Gastrocnemius medialis (tissue), 4 donors: ENCODE measurements around the gene LRMDA. TPM values are rescaled to one million over a fixed set of nuclear protein-coding genes. Genes with fewer than 3 reads are reported as not detected.

Source experiments
- ATAC-seq, 2 donors: fragments of 150-250 bp; one replicate each; pipeline ENCODE4 v1.9.1; 2016
- DNase-seq, 2 donors: peaks; one replicate each; pipeline ENCODE4 v3.0.0-alpha.2; 2019
- H3K27ac ChIP-seq, 4 donors: fragments of 200-600 bp; sonication (generic); 1 replicate in 1 of 4; 2 replicates in 3 of 4; pipeline ENCODE4 v1.5.1; 2016 to 2018; ENCODE audit warnings: mild to moderate bottlenecking in 2 of 4, moderate library complexity in 1 of 4
- H3K27me3 ChIP-seq, 3 donors: fragments of 200-600 bp; sonication (generic) in 2 of 3; 1 replicate in 1 of 3; 2 replicates in 2 of 3; pipeline versions ENCODE4 v1.5.1 to v1.6.0; 2016 to 2019; ENCODE audit warnings: mild to moderate bottlenecking in 1 of 3, moderate library complexity in 1 of 3
- H3K36me3 ChIP-seq, 2 donors: fragments of 200-600 bp; sonication (generic) in 1 of 2; one replicate each; pipeline ENCODE4 v1.5.1; 2017 to 2018
- H3K4me1 ChIP-seq, 2 donors: fragments of 200-600 bp; sonication (generic) in 1 of 2; one replicate each; pipeline ENCODE4 v1.5.1; 2016 to 2017; ENCODE audit warnings: mild to moderate bottlenecking in 2 of 2
- H3K4me3 ChIP-seq, 4 donors: fragments of 200-600 bp; sonication (generic) in 3 of 4; 1 replicate in 1 of 4; 2 replicates in 3 of 4; pipeline ENCODE4 v1.5.1; 2016 to 2019; ENCODE audit warnings: mild to moderate bottlenecking in 2 of 4
- H3K9me3 ChIP-seq, 3 donors: fragments of 200-600 bp; sonication (generic) in 2 of 3; 1 replicate in 1 of 3; 2 replicates in 2 of 3; pipeline ENCODE4 v1.5.1; 2016 to 2019
- POLR2A ChIP-seq, 2 donors: fragments of 450-650 bp; IDR thresholded peaks; one replicate each; pipeline ENCODE4 v1.6.1; 2017; ENCODE audit warnings: antibody characterized with exemption in 2 of 2, mild to moderate bottlenecking in 2 of 2, moderate library complexity in 2 of 2
- in situ Hi-C, 4 donors: fragments of 200-750 bp; cut with MboI; loops; one replicate each; pipeline versions ENCODE4 v1.15.0 to v1.8.0; 2017; ENCODE audit warnings: low sequenced_read_pairs in 4 of 4
- intact Hi-C: fragments of 100-400 bp; cut with DNase I; formaldehyde crosslinking; loops from one replicate; pipeline ENCODE4 v1.15.1; 2023; ENCODE audit warnings: low total_unique reads
- total RNA-seq, 4 donors: library from RNA; depleted of rRNA; stranded (reverse); fragments of >200 nt; gene quantifications; one replicate each; pipeline versions ENCODE4 v1.1.0 to v1.2.3, GENCODE V29; 2016
- TF ChIP-seq, protein P1 (sequence below), 5 experiments: fragments of 450-650 bp in 3 of 5; fragments of 200-600 bp in 2 of 5; sonication (generic) in 2 of 5; IDR thresholded peaks in 4 of 5; conservative IDR thresholded peaks in 1 of 5; 1 replicate in 4 of 5; 2 replicates in 1 of 5; pipeline ENCODE4 v1.5.1; 2016 to 2019; ENCODE audit warnings: antibody characterized with exemption in 5 of 5, mild to moderate bottlenecking in 3 of 5, moderate library complexity in 3 of 5

LRMDA gene
- total RNA-seq, 4 donors from 2014 or later, result 0.80 to 4.5 (median 1.4) TPM

GRCh38 chr10:76038696-76039095, 607.3 kb downstream of the LRMDA start:
- in situ Hi-C loops, result loop anchor here (10.0 to 25.0 kb wide), 2 partner anchors 644 to 651 kb away; no protein-coding TSS in a partner anchor
- H3K9me3 ChIP-seq, result no peaks in the 10 kb centered on the region
- no peak overlapping the region for H3K4me3 ChIP-seq
- H3K27me3 ChIP-seq, result no peaks in the 10 kb centered on the region
- ATAC-seq (no peak), DNase-seq (no peak)
- TF ChIP-seq, protein P1, sequence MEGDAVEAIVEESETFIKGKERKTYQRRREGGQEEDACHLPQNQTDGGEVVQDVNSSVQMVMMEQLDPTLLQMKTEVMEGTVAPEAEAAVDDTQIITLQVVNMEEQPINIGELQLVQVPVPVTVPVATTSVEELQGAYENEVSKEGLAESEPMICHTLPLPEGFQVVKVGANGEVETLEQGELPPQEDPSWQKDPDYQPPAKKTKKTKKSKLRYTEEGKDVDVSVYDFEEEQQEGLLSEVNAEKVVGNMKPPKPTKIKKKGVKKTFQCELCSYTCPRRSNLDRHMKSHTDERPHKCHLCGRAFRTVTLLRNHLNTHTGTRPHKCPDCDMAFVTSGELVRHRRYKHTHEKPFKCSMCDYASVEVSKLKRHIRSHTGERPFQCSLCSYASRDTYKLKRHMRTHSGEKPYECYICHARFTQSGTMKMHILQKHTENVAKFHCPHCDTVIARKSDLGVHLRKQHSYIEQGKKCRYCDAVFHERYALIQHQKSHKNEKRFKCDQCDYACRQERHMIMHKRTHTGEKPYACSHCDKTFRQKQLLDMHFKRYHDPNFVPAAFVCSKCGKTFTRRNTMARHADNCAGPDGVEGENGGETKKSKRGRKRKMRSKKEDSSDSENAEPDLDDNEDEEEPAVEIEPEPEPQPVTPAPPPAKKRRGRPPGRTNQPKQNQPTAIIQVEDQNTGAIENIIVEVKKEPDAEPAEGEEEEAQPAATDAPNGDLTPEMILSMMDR (IDR thresholded peaks at IDR 0.05 in 4 of 5, conservative IDR thresholded peaks at IDR 0.05 in 1 of 5), result no peak
- no peak for TF ChIP-seq POLR2A (IDR thresholded peaks at IDR 0.05)
- intact Hi-C loops, result no loop called here
- H3K27ac ChIP-seq, result no peak overlapping the region
- no peaks in the 10 kb centered on the region for H3K36me3 ChIP-seq
- peaks cover 6 to 14% of the 10 kb centered on the region in 2 donors for H3K4me1 ChIP-seq

GRCh38 chr10:76040107-76040829, 608.8 kb downstream of the LRMDA start:
- H3K9me3 ChIP-seq, result no peaks in the 10 kb centered on the region
- H3K36me3 ChIP-seq, result no peaks in the 10 kb centered on the region
- no peak overlapping the region for H3K27ac ChIP-seq
- intact Hi-C loops (no loop called here), in situ Hi-C loops (loop anchor here in 1 of 4 donors (25.0 kb wide), 1 partner anchor 653 kb away; no protein-coding TSS in a partner anchor)
- no peak for TF ChIP-seq POLR2A (IDR thresholded peaks at IDR 0.05)
- TF ChIP-seq, protein P1 (IDR thresholded peaks at IDR 0.05 in 4 of 5, conservative IDR thresholded peaks at IDR 0.05 in 1 of 5), result no peak
- no peak for ATAC-seq
- no peak for DNase-seq
- H3K4me1 ChIP-seq, result peaks cover 6 to 11% of the 10 kb centered on the region in 2 donors
- no peaks in the 10 kb centered on the region for H3K27me3 ChIP-seq
- H3K4me3 ChIP-seq, result no peak overlapping the region

DNA sequence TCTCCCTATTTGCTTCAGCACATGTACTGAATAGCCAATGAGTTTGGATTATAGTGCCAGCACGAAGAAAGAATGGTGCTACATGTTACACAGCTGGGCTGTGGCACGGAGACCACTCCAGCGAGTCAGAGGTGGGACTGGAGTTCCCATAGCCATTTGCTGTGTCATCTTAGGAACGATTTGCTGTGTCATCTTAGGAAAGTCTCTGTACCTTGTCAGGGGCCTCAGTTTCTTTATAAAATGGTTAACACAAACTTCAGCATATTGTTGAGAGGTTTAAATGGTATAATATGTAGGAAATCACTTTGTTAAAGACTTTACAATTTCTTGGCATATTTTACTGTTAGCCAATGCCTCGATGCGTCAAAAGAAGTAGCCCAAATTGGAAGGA, 609.4 kb downstream of the LRMDA start:
- no peaks in the 10 kb centered on the region for H3K27me3 ChIP-seq
- DNase-seq (no peak), ATAC-seq (no peak)
- H3K4me3 ChIP-seq, result no peak overlapping the region
- in situ Hi-C loops (loop anchor here in 1 of 4 donors (25.0 kb wide), 1 partner anchor 654 kb away; no protein-coding TSS in a partner anchor), intact Hi-C loops (no loop called here)
- H3K27ac ChIP-seq, result no peak overlapping the region
- no peaks in the 10 kb centered on the region for H3K9me3 ChIP-seq
- H3K36me3 ChIP-seq, result no peaks in the 10 kb centered on the region
- TF ChIP-seq POLR2A (IDR thresholded peaks at IDR 0.05), result no peak
- TF ChIP-seq, protein P1 (IDR thresholded peaks at IDR 0.05 in 4 of 5, conservative IDR thresholded peaks at IDR 0.05 in 1 of 5), result no peak
- peaks cover 2 to 5% of the 10 kb centered on the region in 2 donors for H3K4me1 ChIP-seq

DNA sequence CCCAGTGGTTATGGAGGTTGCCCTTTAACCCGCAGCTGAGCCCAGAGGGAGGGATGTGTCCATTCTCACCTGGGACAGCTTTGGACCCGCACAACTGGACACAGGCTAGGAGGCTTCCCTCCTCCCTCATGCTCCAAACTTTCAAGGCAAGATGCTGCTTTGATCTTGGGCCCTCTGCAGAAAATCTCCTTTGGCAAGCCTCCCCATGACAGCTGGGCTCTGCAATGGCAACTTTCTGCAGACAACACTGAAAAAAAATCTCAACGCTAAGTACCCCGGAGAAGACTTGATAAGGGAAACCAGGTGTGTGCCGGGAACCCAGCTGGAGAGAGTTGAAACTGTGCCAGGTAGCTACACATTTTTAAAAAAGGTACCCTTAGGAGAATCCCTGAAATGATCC, 610.1 kb downstream of the LRMDA start:
- Histone ChIP-seq H3K27me3 (no peaks in the 10 kb centered on the region), H3K27ac (no peak overlapping the region), H3K9me3 (no peaks in the 10 kb centered on the region), H3K4me1 (peaks cover 0 to 2% of the 10 kb centered on the region in 2 donors), H3K36me3 (no peaks in the 10 kb centered on the region), H3K4me3 (no peak overlapping the region)
- ATAC-seq (no peak), DNase-seq (no peak)
- intact Hi-C loops (no loop called here), in situ Hi-C loops (loop anchor here in 1 of 4 donors (25.0 kb wide), 1 partner anchor 654 kb away; no protein-coding TSS in a partner anchor)
- TF ChIP-seq POLR2A (IDR thresholded peaks at IDR 0.05), result no peak
- TF ChIP-seq, protein P1 (IDR thresholded peaks at IDR 0.05 in 4 of 5, conservative IDR thresholded peaks at IDR 0.05 in 1 of 5), result no peak
